Measurements from ENCODE around the gene IL1RL1.

The IL1RL1 gene

DNA sequence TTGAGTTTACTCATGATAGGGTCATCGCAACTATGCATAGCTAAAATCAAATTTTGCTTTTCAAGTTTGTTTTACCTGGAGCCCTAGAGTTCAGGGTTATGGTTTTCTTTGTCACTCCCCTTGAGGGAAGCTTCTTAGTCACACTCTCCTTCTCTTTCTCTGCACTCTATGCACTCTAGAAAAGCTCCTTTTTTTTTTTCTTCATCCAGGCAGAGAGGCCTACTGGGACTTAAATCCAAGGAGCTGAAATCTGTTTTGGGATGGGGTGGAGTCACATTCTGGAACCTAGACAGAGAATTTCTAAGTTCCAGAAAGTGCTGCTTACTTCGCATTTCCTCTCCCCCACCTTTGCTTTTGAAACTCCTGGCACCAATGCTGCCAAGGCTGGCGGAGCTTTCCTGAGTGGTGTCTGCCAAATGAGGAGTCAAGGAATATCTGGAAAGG, 25.2 kb downstream of the IL1RL1 start:
- TF ChIP-seq ZNF274 (IDR thresholded peaks at IDR 0.05; ENCODE audit: low read depth, low read length), result no peak
- no peak overlapping the region for H3K4me3 ChIP-seq (ENCODE audit: low read length)

GRCh38 chr2:102337012-102337411, 25.6 kb downstream of the IL1RL1 start:
- TF ChIP-seq ZNF274 (IDR thresholded peaks at IDR 0.05; ENCODE audit: low read depth, low read length), result no peak

DNA sequence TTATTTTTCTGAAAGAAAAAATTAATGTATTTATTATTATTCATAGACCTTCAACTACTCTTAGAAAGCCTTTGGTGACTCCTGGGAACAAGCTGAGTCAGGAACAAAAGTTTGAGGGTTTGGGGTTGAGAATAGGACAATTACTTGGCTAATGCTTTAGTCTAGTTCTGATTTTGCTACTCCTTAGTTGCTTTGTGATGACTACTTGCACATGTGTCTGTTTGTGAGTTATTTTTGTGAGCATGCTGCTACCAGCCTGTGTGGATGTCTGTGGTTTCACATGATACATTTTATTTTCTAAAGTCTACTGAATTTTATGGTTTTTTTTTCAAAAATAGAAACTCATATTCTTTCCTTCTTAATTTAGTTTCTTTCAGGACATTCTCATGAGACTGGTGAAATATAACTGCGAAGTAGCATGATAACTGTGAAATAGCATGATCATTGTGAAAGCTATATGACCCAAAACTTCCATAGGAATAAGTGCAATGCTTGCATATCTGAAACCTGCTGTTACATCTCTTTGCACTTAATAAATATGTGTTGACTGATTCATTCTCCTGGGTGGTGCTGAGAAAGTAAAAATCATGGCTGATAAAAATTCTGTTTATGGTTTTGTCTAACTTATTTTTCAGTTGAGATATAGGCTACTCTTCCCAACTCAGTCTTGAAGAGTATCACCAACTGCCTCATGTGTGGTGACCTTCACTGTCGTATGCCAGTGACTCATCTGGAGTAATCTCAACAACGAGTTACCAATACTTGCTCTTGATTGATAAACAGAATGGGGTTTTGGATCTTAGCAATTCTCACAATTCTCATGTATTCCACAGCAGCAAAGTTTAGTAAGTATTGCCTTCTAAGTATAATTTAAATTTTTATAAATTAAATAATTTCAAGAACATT, 26.4 kb downstream of the IL1RL1 start:
- no peak for TF ChIP-seq ZNF274 (IDR thresholded peaks at IDR 0.05; ENCODE audit: low read depth, low read length)
- H3K4me3 ChIP-seq (ENCODE audit: low read length), result no peak overlapping the region

More at GRCh38 chr2:102337012-102337411, 25.6 kb downstream of the IL1RL1 start:
- H3K4me3 ChIP-seq (ENCODE audit: low read length), result no peak overlapping the region

GRCh38 chr2:102340778-102341177, 29.4 kb downstream of the IL1RL1 start:
- TF ChIP-seq ZNF274 (IDR thresholded peaks at IDR 0.05; ENCODE audit: low read depth, low read length), result no peak
- no peak overlapping the region for H3K4me3 ChIP-seq (ENCODE audit: low read length)

DNA sequence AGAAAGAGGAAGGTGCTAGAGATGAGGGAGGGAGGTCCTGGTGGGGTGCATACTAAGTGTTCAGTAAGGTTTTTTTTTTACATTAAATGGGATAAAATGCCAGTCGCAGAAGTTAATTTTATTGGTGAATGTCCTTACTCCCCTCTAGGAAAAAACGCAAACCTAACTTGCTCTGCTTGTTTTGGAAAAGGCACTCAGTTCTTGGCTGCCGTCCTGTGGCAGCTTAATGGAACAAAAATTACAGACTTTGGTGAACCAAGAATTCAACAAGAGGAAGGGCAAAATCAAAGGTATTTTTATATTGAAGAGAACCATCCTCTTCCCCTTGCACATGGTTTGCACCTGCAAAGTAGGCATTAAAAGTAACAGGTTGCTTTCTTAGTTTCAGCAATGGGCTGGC, 31.5 kb downstream of the IL1RL1 start:
- no peak for TF ChIP-seq ZNF274 (IDR thresholded peaks at IDR 0.05; ENCODE audit: low read depth, low read length)
- H3K4me3 ChIP-seq (ENCODE audit: low read length), result no peak overlapping the region

- H3K4me3 ChIP-seq (ENCODE audit: low read length), result no peak overlapping the region
- TF ChIP-seq ZNF274 (IDR thresholded peaks at IDR 0.05; ENCODE audit: low read depth, low read length), result no peak
These were observed 33.0 kb downstream of the IL1RL1 start for GRCh38 chr2:102344397-102344796.

DNA sequence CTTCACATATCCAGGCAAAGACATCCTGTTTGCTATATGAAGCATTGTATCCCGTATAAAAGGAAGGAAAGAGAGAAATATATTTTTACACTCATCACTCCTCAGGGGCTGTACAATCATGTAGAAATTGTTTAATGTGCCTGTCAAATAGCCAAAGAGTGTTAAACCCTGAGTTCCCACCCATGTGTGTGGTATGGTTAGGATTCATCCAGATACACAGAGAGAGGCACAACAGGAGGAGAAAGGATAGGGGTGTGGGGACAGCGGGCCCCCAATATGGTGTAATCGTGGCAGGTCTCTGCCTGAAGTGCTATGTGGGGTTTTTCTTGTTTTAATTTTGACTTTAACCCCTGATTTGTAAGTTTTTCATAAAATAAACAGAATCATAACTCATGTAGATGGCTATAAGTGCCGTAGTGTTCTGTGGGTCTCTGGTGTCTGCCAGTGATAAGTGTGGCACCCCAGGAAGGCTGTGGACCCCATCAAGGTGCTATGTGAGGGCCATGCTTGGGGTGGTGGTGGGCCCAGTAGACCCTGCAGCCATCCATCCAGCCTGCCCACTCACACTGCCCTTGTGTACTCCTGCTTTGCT, 34.1 kb downstream of the IL1RL1 start:
- H3K4me3 ChIP-seq (ENCODE audit: low read length), result no peak overlapping the region

DNA sequence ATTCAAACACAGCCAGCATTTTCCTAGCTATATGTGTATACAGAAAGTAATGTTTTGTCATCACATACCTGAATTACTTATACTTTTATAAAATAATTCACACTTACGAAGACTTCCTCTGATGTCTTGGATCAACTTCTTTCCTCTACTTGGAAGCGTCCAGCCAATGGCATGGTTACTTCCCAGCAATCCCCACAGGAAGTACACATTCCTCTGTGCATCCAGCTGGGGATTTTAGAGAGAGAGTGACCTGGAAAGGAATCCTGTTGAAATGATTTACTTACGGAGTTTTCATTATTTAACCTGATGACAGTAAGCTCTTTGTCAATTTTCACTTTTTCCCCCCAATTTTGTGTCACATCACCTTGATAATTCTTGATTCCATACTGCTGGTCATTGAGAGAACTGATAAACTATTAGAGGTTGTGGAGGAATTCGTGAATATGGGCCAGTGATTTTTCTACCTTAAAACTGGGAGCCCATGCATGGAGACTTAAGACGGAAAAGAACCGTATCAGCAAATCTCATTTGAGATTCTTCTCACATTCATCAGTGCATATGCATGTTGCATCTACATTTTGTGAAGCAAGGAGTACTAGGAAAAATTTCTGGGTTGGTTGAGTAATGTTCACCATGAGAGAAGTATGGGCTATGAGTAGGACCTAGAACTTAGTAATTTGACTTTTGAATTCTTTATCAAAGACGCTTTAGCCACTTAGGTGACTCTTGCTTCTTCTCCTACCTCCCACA, 35.2 kb downstream of the IL1RL1 start:
- H3K4me3 ChIP-seq (ENCODE audit: low read length), result no peak overlapping the region
- TF ChIP-seq ZNF274 (IDR thresholded peaks at IDR 0.05; ENCODE audit: low read depth, low read length), result no peak

More for the DNA sequence above, 34.1 kb downstream of the IL1RL1 start:
- TF ChIP-seq ZNF274 (IDR thresholded peaks at IDR 0.05; ENCODE audit: low read depth, low read length), result no peak

DNA sequence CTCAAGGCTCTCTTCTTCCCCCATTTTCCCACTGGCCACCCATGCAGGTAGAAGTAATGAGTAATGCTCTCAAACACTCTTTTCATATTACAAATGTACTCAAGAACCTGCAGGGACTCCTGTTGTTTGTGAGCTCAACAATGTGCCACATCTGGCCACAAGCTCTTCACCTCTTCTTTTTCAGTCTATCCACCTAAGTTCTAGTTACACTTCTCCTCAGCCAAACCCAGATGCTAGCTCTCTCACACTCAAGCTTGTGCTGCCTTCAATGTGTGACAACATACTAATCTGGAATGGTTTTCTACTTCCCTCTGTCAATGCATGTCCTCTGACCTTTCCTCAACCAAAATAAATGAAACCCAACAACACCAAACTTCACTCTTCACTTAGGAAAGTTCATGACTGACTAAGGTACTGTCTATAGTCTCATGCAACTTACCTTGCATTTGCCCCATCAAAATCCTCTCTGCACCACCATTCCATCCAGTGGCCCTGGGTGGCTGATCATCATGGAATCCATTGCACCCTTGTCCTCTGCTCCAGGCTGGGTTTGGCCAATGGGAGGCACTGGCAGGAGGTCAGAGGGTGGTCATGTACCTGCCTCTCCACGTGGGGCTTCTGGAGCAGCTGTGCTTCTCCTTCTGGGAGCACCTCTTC, 38.9 kb downstream of the IL1RL1 start:
- no peak for TF ChIP-seq ZNF274 (IDR thresholded peaks at IDR 0.05; ENCODE audit: low read depth, low read length)

DNA sequence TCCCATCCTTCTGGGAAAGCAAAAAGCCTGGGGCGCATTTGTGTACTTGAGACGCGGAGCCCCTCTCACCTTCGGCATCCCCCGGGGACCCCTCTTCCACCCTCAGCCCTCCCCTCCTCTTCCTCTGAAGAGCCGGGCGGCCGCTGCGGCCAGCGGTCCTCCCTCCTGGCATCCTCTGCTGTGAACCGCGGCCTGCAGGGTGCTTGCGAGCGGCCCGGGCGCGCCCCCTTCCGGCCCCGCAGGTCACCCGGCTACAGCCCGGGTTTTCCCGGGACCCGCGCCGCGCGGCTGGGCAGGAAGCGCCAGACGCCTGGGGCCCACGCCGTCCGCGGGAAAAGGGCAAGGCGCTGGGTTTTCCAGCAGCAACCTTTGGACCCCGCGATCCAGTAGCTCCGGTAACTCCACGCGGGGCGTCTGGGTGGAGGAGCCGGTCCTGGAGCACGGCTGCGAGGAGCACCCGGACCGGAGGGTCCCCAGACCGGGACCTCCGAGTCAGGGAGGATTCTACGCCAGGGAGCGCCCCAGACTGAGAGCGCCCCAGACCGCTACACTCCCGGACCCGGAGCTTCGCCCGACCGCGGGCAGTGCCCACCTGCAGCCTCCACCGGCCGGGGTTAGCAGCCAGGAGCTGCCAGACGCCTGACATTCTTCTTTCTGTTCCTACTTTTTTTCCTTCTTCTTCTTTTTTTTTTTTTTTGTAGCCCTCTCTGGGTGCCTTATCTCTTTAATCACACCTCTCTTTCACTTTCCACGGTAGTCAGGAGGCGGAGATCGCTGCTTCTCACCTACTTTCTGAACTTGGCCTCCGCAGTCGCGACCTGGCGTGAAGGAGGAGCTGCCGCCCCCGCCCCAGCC, 44.4 kb downstream of the IL1RL1 start, which contains the start of gene IL18R1:
IL18R1 (plus strand) TSS at position 271 of the 855 bp plus-strand sequence. CDS start 6,865 bp downstream, outside the sequence.
- H3K4me3 ChIP-seq (ENCODE audit: low read length), result peak within 1 kb of the TSS; percentile 87
- no peak for TF ChIP-seq ZNF274 (IDR thresholded peaks at IDR 0.05; ENCODE audit: low read depth, low read length)

More for the DNA sequence above, 38.9 kb downstream of the IL1RL1 start:
- H3K4me3 ChIP-seq (ENCODE audit: low read length), result no peak overlapping the region

DNA sequence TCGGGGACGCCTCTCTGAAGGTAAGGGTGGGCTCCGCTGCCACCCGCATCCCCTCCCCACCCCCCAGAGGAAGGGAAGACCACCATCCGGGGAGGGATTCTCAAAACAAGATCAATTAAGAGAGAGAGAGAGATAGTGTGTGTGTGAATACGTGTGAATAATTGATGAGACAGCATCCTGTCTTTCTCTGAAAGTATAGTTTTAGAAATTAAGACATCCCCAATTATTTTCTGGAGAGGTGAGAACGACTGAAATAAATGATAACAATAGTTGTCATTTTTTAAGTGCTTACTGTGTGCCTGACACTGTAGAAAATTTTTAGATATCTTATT, 45.0 kb downstream of the IL1RL1 start:
- TF ChIP-seq ZNF274 (IDR thresholded peaks at IDR 0.05; ENCODE audit: low read depth, low read length), result no peak
- H3K4me3 ChIP-seq (ENCODE audit: low read length), result peak overlapping the region; percentile 87

GRCh38 chr2:102356741-102357140, 45.4 kb downstream of the IL1RL1 start:
- no peak for TF ChIP-seq ZNF274 (IDR thresholded peaks at IDR 0.05; ENCODE audit: low read depth, low read length)
- H3K4me3 ChIP-seq (ENCODE audit: low read length), result peak overlapping the region; percentile 87

DNA sequence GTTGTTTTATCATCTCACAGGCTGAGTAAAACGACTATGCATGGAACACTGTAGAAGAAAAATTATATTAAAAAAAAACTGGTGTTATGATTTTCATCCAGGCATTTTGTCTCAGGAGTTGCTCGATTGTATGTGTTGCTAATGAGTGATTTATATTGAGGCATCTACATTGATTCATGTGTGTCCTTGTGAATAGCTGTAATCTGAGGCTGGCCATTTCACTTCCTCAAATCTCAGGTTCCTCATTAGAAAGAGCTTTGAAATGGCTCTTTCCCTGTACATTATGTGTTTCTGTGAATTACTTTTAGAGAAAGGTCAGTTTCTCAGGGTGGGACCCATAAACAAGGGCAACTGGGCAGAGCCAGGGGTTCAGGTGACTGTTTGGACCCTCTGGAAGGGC, 46.6 kb downstream of the IL1RL1 start:
- H3K4me3 ChIP-seq (ENCODE audit: low read length), result peak overlapping the region; percentile 87
- TF ChIP-seq ZNF274 (IDR thresholded peaks at IDR 0.05; ENCODE audit: low read depth, low read length), result no peak
